ENCODE results near the gene MIXL1.

DNA sequence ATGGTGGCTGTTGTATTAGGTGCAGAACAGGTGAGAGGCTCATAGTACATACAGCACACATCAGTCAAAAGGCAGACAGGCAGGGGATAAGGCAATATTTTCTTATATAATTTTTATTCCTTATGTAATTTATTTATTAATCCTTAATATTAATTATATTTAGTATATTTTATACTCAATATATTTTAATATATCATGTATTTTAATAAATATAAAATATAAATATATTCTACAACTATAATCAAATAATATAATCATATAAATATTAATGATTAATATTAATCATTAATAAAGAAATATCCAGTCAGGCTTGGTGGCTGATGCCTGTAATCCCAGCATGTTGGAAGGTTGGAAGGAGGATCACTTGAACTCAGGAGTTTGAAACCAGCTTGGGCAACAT is 19.3 kb upstream of the MIXL1 start:
- TF ChIP-seq, protein P1, sequence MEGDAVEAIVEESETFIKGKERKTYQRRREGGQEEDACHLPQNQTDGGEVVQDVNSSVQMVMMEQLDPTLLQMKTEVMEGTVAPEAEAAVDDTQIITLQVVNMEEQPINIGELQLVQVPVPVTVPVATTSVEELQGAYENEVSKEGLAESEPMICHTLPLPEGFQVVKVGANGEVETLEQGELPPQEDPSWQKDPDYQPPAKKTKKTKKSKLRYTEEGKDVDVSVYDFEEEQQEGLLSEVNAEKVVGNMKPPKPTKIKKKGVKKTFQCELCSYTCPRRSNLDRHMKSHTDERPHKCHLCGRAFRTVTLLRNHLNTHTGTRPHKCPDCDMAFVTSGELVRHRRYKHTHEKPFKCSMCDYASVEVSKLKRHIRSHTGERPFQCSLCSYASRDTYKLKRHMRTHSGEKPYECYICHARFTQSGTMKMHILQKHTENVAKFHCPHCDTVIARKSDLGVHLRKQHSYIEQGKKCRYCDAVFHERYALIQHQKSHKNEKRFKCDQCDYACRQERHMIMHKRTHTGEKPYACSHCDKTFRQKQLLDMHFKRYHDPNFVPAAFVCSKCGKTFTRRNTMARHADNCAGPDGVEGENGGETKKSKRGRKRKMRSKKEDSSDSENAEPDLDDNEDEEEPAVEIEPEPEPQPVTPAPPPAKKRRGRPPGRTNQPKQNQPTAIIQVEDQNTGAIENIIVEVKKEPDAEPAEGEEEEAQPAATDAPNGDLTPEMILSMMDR (conservative IDR thresholded peaks at IDR 0.05; ENCODE audit: low read depth in 2 of 2): no peak
- TF ChIP-seq EZH2phosphoT487 (IDR thresholded peaks at IDR 0.05; ENCODE audit: unreplicated experiment) (no peak), ZNF114 (CRISPR knock-in tag; IDR thresholded peaks at IDR 0.05) (no peak), JUNB (IDR thresholded peaks at IDR 0.05; ENCODE audit: unreplicated experiment) (no peak)

Data from GM23338 (cell line).